ENCODE data around the gene ITPKB.

The ITPKB gene

GRCh38 chr1:226652613-226653012, 86.5 kb downstream of the ITPKB start:
- no peak for TF ChIP-seq CTCF (IDR thresholded peaks at IDR 0.05; ENCODE audit: borderline replicate concordance, insufficient read depth, low read depth, low read length)
- no peak overlapping the region for H3K4me3 ChIP-seq (ENCODE audit: low read depth, low read length)

GRCh38 chr1:226651732-226652105, 87.4 kb downstream of the ITPKB start:
- TF ChIP-seq CTCF (IDR thresholded peaks at IDR 0.05; ENCODE audit: borderline replicate concordance, insufficient read depth, low read depth, low read length): no peak
- no peak overlapping the region for H3K4me3 ChIP-seq (ENCODE audit: low read depth, low read length)

GRCh38 chr1:226651041-226651731, 87.9 kb downstream of the ITPKB start:
- H3K4me3 ChIP-seq (ENCODE audit: low read depth, low read length): no peak overlapping the region
- no peak for TF ChIP-seq CTCF (IDR thresholded peaks at IDR 0.05; ENCODE audit: borderline replicate concordance, insufficient read depth, low read depth, low read length)

GRCh38 chr1:226650236-226650841, 88.7 kb downstream of the ITPKB start:
- no peak for TF ChIP-seq CTCF (IDR thresholded peaks at IDR 0.05; ENCODE audit: borderline replicate concordance, insufficient read depth, low read depth, low read length)
- H3K4me3 ChIP-seq (ENCODE audit: low read depth, low read length): no peak overlapping the region

- no peak overlapping the region for H3K4me3 ChIP-seq (ENCODE audit: low read depth, low read length)
- peak; percentile 6; the same call in 1 of the 2 replicates for TF ChIP-seq CTCF (IDR thresholded peaks at IDR 0.05; ENCODE audit: borderline replicate concordance, insufficient read depth, low read depth, low read length)
These were observed 89.3 kb downstream of the ITPKB start for GRCh38 chr1:226649780-226650179.

- H3K4me3 ChIP-seq (ENCODE audit: low read depth, low read length): no peak overlapping the region
- TF ChIP-seq CTCF (IDR thresholded peaks at IDR 0.05; ENCODE audit: borderline replicate concordance, insufficient read depth, low read depth, low read length): no peak
These were observed 89.8 kb downstream of the ITPKB start for GRCh38 chr1:226649244-226649643.

GRCh38 chr1:226648421-226648820, 90.7 kb downstream of the ITPKB start:
- TF ChIP-seq CTCF (IDR thresholded peaks at IDR 0.05; ENCODE audit: borderline replicate concordance, insufficient read depth, low read depth, low read length): no peak

More at GRCh38 chr1:226648421-226648820, 90.7 kb downstream of the ITPKB start:
- H3K4me3 ChIP-seq (ENCODE audit: low read depth, low read length): no peak overlapping the region
